Measurements from ENCODE around the gene CD164.
"Not testable (repeated sequence)": the region's sequence is repeated elsewhere in the genome, so short reads cannot be mapped to it uniquely, and the experiment has no call there.

The CD164 gene

DNA sequence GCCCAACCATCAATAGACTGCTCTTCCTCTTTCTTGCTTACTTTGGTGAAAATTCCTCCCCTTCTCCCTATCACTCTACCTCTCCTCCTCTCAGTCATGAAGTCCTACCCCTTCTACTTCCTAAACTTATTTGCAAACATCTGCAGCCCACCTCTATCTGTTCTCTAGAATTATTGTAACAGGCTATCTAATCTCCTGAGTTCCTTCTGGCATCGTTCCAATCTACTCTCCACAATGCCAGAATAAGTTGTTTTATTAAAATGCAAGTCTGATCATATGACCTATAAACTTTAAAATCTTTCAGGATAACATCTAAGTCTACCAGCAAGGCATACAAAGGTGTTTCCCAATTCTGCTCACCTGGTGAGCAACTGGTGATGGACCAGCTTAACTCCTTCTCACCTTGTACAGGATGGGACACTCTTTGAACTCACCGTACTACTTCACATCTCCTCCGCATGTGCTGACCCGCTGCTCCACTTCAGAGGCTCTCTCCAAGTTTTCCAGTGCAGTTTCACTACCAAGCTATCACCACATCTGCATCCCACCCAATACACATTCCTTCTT is 7.9 kb downstream of the CD164 start:
- DNase-seq (ENCODE audit: low read depth), result no peak

DNA sequence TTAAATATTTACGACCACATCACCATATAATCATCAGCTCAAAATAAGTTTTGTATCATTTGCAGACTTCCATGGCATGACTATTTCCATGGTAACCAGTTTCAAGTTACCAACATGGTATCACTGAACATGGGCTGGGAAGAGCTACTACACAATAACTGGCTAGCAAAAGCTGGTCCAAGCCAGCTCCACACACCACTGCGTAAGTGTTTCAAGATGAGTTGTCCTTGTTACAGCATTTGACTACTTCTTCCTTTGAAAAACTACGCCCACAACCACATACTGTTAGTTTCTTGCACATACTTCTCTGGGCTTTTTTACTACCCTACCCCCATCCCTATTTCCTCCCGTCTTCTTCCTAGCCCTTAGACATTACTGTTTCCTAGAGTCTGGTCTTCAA is 8.5 kb downstream of the CD164 start:
- no peak for DNase-seq (ENCODE audit: low read depth)

DNA sequence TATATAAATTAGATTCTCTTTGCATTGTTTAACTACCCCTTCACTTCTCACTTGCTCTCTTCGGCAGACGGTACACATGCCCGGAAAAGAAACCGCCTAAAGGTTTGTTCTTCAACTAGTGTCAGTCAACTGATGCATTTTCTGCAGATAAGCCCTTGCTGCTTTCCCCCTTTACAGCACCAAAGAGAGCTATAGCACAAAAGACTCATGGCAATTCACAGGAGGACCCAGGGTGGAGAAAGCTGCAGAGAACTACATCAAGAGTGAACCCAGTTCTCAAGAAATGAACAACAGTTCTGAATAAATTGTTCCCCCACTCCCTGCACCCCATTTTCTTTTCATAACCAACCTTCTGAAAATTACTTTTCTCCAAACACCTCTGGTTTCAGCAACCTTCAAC is 8.9 kb downstream of the CD164 start:
- no peak for DNase-seq (ENCODE audit: low read depth)

DNA sequence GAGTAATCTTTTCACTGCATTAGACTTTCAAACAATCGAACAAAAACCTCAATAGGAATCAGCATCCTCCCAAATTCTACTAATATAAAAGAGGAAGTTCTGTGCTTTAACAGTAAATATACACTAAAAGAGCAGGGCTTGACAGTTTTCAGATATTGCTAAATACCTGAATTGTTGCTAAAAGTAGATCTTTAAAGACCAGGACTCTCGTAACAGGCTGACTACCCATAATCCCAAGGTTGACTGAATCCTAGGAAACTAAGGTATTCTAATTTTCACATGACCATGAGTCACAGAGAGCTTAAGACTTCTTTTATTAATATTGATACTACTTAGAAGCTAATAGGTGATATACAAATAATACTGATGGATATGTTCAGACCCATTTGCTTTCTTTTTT is 10.1 kb downstream of the CD164 start:
- no peak for DNase-seq (ENCODE audit: low read depth)

DNA sequence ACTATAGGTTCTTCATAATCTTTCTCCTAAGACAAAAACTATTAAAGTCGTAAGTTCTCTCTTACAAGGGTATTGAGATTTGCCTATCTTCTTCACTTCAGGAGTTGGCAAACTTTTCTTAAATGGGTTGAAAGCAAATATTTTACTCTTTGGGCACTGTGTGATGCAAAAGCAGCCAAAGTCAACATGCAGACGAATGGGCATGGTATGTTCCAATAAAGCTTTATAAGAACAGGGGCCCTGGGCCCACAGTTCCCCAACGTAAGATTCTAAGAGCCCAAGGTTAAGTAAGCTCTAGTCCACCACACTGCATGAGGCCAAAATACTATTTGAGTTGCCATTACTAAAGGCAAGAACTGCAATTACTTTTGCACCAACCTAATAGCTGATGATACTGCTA is 11.5 kb downstream of the CD164 start:
- no peak for DNase-seq (ENCODE audit: low read depth)

DNA sequence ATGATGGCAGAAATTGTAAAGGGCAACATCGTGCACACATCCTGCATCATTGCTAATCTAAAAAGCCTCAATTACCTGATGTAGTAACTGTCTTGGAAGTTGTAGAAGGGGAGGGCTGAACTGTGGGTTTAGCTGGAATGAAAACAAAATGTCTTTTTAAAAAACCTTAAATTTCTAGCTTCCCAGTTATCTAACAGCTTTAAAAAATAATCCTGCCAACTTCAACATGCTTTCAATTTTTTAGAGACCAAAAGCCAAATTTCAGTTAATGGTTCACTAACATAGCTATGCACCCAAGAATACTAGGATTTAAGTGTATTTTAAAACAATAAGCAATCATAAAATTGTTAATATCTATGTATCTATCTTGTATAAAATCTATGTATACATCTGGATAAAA is 11.9 kb downstream of the CD164 start:
- no peak for DNase-seq (ENCODE audit: low read depth)

DNA sequence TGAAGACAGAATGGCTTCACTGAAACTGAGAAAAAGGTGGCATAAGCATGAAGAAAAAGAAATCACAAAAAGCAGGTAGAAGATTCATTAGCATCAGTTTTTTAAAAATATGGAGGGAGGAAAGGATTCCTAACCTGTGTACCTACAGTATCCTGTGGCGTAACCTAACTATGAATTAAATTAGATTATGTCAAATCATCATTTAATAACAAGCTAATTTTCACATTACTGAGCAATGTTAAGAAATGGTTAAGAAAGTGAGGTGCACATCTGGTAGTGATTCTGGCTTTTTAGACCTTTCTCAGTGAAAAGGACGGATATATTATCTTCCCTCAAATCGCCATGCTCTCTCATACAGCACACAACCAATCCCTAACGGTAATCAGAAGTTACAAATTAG is 12.5 kb downstream of the CD164 start:
- no peak for DNase-seq (ENCODE audit: low read depth)

DNA sequence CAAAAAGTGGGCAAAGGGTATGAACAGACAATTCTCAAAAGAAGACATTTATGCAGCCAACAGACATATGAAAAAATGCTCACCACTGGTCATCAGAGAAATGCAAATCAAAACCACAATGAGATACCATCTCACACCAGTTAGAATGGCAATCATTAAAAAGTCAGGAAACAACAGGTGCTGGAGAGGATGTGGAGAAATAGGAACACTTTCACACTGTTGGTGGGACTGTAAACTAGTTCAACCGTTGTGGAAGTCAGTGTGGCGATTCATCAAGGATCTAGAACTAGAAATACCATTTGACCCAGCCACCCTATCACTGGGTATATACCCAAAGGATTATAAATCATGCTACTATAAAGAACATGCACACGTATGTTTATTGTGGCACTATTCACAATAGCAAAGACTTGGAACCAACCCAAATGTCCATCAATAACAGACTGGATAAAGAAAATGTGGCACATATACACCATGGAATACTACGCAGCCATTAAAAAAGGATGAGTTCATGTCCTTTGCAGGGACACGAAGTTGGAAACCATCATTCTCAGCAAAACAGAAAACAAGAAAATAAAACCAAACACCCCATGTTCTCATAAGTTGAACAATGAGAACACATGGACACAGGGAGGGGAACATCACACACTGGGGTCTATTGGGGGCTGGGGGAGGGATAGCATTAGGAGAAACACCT is 17.7 kb downstream of the CD164 start:
- not testable (repeated sequence) for DNase-seq (ENCODE audit: low read depth)

DNA sequence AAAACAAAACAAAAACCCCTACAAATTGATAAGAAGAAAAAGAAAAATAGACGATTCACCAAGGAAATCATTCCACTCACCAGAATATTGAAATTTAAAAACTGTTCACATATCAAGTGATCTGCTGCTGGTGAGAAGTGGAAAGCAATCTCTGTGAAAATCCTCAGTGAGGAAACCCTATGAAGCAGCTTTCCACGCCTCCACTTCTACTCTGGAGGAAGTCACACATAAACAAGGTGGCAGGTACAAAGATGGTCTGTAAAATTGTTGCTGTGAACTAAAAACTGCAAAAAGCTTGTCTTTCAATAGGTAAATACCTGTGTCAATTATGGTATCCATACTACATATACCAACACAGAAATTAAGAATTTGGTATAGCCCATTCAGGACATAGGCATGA is 18.5 kb downstream of the CD164 start:
- DNase-seq (ENCODE audit: low read depth), result no peak

DNA sequence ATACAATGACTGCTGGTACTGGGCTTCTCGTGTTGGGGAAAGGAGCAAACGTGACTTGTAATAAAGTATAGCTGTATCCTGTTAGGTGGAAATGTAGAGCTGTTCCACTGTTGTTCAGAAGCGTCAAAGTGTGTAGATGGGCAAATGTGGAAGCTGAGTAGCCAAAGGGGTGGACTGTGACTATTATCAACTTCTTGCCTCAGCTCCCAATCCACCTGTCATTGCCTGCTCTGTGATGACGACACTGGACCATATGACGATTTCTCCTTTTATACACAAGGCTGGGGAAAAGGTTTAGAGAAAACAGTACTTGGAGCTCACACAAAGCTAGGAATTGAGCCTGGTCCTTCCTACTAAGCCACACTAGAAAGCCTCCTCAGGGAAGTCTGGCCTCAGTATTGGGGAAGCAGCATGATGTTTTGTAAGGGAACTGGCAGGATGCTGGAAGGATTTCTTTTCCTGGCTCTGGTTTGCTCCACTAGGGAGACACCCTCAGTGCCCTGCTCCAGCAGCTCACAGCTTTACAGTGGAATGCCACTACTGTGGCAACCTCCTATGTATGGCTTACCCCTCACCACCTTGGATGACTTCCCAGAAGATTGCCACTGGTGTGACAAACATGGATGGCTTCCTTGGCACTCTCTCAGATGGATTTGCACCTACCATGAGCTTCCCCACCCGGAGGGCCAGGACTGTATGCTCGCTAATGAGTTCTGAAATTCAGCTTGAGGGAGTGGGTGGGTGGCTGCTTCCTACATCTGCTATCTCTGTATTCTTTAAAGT is 20.0 kb downstream of the CD164 start:
- DNase-seq (ENCODE audit: low read depth), result no peak

DNA sequence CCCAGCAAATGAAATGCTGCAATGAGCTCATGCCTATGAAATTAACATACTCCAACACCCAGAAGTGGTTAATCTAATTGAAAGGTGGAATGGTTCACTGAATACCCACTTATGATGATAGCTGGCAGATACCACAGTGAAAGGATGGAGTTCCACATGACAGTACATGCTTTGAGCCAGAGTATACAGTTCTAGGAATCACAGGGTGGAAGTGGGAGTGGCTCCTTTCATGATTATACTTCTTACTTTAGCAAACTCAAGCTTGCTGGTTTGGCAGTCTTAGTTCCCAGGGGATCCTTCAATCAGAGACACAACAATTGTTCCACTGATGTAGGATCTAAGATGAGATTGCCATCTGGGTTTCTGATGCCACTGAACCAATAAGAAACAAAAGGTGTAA is 21.5 kb downstream of the CD164 start:
- DNase-seq (ENCODE audit: low read depth), result no peak

DNA sequence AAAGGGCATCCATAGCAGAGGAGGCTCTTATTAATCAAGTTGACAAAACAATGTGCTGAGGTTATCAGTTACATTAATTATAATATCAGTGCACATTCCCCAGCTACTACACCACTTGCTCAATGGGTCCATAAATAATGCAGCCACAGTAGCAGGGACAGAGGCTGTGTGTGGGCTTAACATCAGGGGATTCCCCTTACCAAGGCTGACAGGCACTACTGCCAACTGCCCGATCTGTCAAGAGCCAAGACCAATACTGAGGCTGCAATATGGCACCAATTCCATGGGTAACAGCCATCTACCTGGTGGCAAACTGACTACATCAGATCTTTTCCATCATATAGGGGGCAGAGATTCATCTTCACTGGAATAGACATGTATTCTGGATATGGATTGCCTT is 22.0 kb downstream of the CD164 start:
- no peak for DNase-seq (ENCODE audit: low read depth)

DNA sequence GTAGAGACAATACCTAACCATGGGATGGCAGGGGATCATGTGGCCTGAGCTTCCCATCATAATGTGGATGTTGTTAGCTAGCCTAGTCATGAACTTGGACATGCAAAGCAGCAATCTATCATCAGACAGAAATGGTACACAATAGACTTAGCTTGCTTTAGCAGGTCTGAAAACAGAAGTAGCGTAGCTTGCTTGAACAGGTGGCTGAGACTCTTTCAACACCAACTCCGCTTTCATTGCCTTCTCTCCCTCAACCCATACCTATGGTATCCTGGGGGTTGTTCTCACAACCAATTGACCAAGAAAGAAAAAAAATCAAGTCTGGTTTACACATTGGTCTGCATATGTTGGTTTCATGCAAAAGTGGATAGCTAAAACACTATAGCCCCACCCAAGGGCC is 23.0 kb downstream of the CD164 start:
- no peak for DNase-seq (ENCODE audit: low read depth)

DNA sequence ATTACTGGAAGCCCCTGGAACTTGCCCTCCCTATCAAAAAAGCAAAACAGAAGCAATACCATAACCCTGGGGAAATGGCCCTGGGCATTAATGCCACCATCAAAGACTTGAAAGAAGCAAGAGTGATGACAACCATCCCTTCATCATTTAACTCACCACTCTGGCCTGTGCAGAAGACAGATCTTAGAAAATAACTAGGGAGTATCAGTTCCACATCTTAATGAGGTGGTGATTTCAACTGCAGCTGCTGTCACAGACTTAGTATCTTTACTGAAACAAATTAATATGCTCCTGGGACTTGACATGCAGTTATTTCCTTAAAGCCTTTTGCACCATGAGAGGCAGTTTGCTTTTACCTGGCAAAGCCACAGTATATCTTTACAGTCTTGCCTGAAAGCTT is 24.1 kb downstream of the CD164 start:
- no peak for DNase-seq (ENCODE audit: low read depth)

DNA sequence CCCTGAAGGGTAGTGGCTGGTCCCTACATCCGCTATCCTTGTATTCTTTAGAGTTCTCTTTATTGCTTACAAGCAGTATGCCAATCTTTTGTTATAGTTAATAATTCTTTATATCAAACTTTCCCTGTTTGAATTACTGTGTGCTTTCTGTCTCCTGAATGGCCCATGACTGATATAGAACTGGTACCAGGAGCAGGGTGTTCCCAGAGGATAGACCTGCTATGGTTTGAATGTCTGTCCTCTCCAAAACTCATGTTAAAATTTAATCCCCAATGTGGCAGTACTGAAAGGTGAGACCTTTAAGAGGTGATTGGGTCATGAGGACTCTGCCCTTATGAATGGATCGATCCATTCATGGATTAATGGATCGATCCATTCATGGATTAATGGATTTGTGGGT is 26.0 kb downstream of the CD164 start:
- DNase-seq (ENCODE audit: low read depth), result no peak

DNA sequence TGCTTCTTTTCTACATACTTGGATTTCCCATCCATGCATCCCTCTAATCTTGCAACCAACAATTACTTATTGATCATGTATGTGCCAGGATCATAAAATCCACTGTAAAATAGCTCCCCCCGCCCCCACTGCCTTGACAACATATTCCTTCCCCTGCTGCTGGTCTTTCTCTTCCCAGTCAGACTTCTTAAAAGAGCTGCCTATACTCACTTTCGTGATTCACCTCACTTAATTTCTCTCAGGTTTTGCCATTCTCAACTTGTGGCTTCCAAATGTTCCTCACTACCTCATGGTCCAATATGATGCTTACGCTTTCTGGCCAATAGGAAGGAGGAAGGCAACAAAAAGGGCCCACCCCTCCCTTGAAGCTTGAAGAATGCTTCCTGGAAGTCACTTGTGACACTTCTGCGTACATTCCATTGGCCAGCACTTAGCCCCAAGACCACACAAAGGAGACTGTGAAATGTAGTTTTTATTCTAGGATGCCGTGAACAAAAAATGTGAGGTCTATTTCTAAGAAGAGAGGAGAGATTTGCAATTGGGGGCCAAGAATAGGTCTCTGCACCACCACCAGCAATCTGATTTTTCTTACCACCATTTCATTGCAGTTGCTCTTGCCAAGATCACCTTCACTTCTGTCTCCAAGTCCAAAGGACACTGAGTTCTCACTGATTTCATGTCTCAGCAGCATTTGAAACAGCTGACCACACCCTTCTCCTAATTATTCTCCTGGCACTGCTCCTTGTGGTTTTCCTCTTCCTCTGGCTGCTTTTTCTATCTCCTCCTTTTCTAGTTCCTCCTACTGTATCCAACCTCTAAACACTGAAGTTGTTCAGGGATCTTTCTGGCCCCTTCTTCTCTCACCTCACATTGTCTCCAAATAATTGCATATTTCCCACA is 30.8 kb downstream of the CD164 start:
- DNase-seq (ENCODE audit: low read depth), result no peak

DNA sequence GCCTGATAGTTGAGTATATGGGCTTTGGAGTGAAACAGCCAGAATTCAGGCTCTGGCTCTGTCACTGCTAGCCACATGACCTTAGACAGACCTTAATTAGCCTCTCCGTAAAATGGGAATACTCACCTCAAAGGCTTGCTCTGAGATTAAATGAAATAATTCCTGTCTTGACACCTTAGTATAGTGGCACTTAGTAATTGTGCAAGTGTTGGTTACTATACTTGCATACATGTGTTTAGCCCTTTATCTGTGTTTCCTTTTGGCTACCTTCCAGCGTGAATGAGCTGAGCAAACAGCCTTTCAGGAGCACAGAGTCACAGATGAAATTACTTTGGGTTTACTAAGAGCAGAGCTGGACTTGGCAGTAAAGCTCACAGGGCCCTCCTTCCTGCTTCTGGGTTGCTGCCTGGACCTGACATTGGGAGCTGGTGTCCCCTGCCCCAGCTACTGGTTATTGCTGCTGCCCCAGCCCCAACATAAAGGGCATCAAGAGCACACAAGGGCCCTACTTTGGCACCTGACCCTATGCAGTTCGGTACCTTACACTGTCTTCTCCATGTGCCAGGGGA is 32.8 kb downstream of the CD164 start:
- no peak for DNase-seq (ENCODE audit: low read depth)

DNA sequence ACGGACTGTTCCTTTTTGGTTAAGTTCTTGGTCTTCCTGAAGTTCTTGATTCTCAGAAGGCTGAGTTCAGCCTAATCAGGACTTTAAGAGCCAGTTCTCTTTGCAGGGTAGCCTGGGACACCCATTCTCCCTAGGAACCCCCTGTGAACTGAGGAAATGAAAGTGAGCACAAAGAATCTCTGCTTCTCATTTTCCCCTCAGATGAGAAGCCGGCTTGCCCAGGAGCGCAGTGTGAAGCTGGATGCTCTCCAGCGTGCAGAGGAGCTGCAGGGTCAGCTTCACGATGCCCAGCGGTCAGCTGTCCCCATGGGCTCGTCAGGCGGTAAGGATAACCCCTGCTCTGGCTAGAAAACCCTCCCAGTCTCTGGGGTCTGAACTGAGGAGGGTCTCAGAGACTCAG is 34.0 kb downstream of the CD164 start:
- DNase-seq (ENCODE audit: low read depth), result no peak

DNA sequence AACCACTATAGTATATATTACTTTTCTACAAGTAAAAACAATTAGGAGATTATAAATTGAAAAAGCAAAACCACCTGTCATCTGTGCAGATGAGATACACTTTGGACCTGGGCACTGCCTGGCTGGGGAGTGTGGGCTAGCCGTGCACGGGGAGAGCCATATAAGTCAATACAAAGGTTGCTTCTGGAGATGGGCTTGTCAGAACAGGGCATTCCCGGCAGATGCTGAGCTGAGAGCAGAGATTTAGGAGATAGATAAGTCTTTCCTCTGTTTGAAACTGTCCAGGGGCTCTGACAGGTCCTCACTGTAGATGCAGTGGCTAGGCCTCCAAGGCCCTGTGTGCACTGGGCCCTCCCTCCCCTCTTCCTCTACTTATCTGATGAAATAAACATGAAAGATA is 34.5 kb downstream of the CD164 start:
- DNase-seq (ENCODE audit: low read depth), result no peak

DNA sequence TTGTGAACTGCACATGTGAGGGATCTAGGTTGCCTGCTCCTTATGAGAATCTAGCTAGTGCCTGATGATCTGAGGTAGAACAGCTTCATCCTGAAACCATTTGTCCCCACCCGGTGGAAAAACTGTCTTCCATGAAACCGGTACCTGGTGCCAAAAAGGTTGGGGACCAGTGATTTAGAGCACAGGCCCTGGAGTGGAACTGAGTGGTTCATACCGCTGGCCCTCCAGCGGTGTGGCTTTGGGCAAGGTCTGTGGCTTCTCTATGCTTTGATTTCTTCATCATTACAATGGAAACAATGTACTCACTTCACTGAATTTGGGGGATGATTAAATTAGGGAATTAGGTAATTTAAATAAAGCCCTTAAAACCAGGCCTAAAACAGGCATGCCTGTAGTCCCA is 36.3 kb downstream of the CD164 start:
- no peak for DNase-seq (ENCODE audit: low read depth)

DNA sequence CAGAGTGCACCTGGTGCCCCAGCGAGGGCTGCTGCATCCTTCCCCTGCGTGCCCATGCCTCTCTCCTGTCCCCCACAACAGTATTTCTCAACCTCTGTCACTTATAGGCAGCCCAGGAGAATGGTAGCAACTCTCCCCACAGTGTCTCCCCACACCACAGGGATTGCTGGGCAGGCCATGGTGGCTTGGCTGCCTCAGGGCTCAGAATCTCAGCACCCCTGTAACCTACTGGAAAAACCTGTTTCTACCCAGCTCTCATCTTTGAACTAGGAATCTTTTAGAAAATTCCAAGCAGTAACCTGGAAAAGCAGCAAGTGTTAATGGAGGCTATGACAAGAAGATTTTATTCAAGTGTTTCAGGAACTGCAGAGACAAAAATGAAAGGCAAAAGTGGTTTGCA is 38.0 kb downstream of the CD164 start:
- DNase-seq (ENCODE audit: low read depth), result no peak

DNA sequence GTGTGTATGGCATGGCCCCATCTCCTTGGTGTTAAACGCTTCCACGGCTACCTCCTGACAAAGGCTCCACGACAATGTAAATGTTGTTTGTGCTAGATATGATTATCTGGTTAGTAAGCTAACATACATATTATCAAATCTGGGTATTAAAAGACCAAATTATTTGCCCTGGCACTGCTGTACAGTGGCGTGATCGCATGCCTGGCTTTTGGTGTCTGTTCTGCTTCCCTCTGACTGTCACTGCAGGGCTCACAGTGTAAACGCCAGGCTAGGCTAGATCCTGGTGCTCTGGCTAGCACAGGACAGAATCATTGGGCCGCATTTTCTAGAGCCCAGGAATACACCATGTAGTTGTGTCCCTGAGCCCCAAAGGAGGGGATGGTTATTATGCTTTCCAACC is 38.7 kb downstream of the CD164 start:
- no peak for DNase-seq (ENCODE audit: low read depth)
